Stimulated activated naive CD8-positive, alpha-beta T cell treated with anti-CD3 and anti-CD28 coated beads, Interleukin-15, Interleukin-2, amounts not matched to agents 100 U/mL and 50 U/mL, for 24 hours (primary cell): ENCODE data around the gene TMEM258.

Experiments used
- ATAC-seq: fragments of 150-1000 bp; cut with Tn5 transposase; one replicate; pipeline ENCODE4 v1.10.0; 2021
- DNase-seq: peaks from one replicate; pipeline ENCODE4 v3.0.0; 2021

Gene TMEM258

DNA sequence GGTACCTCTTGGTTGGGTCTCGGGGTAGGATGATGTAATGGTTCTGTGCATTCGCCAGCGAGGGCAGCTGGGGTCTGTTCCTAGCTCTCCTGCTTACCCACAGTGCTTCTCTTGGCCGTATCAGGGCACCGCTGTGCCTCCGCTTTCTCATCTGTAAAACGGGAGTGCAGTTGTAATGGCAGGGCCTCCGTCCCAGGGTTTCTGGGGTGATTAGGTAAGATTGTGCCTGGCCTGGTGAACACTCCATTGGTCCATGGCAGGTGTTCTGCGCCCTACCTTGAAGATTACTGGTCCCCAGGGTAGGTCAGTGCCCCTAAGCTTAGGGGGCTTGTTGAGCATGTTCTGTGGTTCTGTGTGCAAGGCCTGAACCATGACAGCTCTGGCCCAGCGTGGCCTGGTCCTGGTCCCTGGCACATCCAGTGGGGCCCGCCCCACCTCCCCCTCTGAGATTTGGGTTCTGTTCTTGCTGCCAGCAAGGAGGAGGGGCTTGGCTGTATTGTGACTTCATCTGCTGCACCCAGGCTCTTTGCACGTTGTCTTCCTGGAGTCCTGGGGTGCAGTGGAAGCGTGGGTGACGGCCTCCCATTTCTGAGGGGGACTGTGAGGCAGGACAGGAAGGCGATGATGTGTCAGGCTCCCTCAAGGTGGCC is 35.1 kb downstream of the TMEM258 start:
- DNase-seq (no peak), ATAC-seq (no peak)

DNA sequence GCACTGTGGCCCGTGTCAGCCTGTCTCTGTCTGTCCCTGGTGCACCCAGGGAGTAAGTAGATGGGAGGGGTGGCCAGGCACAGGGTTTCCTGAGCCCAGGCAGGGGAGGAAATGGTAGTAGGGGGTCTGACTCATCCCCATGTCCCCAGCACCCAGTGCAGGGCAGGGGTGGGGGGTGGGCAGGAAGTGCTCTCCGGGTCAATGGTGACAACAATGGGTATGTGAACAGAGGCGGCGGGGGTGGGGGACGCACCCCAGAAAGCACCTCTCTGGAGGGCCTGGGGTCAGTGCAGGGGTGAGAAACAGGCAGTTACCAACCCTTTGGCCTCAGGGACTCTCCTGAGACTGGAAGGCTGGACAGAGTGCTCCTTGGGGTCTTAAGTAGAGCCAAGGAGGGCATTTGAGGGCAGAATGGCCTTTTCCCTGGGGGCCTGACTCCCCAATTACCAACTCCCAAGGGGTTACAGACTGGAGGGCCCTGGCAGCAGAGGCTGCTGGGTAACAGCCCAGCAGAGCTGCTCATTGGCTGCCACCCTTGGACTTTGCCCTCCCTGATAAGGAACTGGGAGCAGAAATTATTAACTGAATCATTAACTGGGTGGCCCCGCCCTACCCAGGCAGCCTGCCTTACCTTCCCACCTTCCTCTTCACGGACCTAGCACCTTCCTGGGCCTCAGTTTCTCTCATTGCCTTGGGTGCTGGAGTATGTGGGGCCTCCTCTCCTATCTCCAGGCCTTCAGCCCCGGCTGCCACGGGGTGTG is 35.8 kb downstream of the TMEM258 start:
- peak; percentile 56 for ATAC-seq
- peak; percentile 32 for DNase-seq

DNA sequence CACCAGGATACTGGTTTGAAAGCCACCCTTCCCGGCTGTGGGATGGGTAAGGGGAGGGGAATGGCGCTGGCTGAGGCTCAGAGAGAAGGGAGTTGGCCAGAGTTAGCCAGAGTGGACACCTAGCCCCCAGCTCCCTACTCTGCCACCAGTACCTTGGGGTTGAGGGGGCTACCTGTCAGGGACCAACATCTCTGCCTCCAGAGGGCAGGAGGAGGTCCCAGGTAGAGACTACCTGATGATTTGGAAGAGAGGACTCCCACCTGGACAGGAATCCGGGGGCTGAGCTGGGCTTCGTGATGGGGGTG is 36.3 kb downstream of the TMEM258 start:
- ATAC-seq (no peak), DNase-seq (no peak)

DNA sequence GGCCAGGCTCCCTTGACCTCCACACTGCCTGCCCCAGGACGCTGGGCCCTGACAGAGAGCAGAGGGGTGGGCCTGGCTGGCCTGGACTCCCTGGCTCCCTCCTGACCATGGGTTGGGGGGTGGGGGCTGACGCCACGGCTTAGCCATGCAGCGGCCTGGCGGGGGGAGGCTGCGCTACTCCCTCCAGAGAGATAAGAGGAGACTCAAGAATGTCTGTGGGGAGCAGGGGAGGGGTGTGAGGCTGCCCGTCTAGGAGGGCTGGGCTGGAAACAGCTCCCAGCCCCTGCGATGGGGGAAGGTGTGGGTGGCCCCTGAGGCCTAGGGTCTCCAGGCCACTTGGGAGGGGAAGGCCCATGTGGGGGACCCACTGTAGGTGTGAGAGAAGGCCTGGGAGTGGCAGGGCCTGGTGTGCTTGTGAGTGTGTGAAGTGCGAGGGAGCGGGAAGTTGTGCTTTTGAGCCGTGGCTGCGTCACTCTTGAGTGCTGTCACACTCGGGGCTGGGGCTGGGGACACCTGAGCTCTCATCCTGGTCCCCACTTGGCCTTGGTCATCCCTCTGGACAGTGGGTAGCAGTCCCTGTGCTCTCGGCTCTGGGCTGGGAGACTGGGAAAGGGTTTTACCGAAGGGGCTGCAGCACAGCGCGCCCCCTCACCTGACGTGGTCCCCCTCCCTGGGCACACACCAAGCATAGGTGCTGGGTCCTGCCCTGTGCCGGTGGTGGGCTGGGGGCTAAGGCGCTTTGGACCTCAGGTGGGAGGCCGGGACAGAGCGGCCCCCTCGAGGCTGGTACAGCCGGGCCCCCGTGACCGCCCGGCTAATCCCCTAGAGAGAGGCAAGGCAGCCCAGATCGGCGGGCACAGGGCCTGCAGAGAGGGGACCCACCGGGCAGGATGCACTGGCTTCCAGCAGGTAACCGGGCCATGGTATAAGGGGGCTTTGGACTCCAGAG is 37.6 kb downstream of the TMEM258 start:
- ATAC-seq (no peak), DNase-seq (no peak)

DNA sequence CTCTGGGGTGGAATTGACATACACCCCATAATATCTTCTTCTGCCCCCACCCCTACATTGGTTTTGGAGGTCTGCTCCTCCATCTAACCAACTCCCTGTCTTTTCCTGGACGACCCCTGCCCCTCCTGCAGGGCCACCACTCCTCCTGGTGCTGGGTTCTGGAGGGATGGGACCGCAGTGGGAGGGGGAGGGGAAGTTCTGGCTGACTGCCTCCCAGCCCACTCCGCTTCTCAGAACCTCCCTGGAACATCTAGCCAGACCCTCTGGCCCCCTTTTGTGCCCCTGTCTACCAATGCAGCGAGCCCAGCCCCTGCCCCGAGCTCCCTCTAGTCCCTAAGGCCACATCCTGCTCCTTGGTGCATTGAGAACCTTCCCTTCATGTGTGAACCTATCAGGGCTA is 38.7 kb downstream of the TMEM258 start:
- ATAC-seq (no peak), DNase-seq (no peak)

DNA sequence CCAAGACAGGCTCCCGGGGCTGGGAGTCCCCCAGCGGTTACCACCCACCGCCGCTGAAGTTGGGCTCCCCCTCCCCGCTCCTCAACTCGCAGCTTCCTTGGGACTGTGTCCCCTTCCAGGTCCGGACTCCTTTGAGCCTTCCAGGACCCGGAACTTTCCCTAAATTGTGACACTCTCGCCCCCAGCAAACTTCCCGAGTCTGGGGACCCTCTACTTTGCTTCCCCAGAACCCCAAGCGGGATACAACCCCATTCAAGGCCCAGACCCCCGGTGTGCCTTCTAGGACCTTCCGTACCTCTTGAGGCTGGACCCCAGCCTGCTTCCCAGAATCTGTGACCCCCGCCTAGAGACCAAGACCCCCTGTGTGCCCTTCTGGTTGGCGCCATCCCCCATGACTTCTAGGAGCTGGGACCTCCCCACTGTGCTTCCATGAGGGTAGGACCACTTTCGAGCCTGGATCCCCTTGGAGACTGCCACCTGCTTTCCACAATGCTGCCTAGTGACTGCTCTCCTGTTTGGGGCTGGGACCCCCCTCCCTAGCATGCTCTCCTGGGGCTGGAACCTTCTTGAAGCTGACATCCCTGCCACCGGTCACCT is 39.4 kb downstream of the TMEM258 start:
- ATAC-seq, result no peak
- DNase-seq, result no peak

DNA sequence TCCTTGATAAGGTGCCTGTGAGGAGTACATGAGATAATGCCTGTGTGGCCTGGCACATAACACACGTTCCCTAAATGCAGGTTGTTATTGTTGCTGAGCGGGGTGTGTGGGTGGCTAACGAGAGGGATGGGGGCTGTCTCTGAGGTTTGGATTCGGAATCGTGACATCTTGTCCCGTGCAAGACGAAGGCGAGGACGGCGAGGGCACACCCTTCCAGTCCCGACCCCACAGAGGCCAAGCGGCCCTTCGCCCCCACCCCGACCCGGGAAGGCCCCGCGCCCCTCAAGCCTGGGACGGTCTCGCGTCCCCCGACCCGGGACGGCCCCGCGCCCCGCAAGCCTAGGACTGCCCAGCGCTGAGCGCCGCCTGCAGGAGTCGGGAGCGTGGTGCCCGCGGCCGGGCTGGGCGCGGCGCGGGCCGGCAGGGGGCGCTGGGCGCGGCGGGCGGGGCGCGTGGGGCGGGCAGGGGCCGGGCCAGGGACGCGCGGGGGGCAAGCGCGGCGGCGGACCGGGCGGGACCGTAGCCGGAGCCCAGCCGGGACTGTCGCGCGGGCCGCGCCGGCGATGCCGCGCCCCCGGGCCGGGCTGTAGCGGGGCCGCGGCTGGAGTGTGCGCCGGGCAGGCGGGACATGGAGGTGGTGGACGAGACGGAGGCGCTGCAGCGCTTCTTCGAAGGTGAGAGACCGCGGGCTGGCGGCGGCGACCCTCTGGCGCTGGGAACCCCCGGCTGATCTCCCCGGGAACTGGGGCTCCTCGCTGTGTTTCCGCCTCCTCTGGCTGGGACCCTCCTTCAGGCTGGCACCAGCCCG is 40.1 kb downstream of the TMEM258 start, which contains the start of gene MYRF:
TSS of gene MYRF (plus strand) at position 520 of the 808 bp plus-strand sequence. CDS start at position 629, 109 bp downstream.
- ATAC-seq, result peak; percentile 76
- DNase-seq, result peak; percentile 77

DNA sequence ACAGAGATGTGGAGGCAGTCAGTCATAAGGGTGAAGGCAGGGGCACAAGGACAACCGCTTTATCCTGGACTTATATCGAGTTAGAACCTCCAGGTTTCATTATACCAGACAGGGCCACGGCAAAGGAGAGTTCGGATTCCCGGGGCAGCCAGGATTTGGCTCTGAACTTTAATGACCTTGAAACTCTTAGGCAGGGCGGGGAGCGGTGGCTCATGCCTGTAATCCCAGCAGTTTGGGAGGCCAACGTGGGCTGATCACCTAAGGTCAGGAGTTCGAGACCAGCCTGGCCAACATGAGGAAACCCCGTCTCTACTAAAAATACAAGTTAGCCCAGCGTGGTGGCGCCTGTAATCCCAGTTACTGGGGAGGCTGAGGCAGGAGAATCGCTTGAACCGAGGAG is 41.0 kb downstream of the TMEM258 start:
- DNase-seq (no peak), ATAC-seq (no peak)

DNA sequence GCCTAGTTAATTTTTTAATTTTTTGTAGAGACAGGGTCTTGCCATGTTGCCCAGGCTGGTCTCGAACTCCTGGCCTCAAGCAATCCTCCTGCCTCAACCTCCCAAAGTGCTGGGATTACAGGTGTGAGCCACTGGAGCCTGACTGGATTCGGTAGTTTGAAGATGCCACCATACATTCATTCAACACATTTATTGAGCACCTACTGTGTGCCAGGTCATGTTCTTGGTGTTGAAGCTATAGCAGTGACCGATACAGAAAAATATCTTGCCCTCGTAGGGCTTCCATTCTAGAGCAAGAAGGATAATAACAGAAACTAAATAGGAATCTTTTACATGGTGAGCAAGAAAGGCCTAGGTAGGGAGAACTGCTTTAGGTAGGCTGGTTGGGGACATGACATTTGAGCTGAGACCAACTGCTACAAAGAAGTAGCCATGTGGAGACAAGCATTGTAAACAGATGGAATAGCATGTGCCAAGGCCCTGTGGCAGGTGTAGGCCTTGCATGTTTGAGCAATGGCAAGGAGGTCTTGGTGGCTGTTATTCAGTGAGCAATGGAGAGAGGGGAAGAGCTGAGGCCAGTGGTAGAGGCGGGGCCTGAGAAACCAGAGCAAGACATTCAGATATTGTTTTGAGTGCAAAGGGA is 41.6 kb downstream of the TMEM258 start:
- ATAC-seq (no peak), DNase-seq (no peak)

DNA sequence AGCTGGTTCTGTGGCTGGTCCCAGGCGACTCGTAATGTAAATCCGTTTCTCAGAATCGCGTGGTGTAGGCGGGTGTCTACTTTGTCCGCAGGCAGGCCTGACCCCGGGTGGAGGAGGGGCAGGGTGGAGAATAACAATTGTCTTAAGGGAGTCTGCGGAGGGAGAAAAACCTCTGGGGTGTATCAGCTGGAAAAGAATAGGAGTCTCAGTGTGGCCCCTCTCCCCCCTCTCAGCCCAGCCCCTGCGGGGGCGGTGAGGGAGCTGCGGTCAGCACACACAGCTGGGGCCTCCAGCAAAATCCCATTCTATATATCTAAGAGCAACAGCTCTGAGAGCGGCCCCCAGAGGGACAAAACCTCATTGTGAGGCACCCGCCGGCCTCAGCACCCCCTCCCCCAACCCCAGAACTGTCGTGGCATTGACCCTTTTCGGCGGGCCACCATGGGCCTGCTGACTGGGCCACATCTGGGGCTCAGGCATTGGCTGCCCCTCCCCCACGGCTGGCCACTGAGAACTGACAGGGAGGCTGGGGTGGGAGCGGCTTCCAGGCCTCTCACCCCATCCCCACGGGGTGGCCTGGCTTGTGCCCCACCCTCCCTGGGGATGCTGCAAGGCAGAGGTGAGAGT is 42.7 kb downstream of the TMEM258 start:
- DNase-seq (no peak), ATAC-seq (no peak)

DNA sequence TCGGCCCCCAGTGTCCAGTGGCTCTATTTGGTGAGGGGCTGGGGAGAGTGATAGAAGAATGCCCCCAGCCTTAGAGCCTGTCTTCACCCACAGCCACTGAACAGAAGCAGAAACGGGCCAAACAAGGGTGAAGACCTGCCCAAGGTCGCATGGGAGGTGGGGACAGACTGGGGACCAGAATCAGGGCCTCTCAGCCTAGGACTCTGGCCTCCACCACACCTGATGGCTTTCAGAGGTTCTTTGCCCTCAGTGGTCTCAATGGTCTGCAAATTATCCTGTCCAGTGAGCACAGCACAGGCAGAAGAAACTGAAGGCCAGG is 44.5 kb downstream of the TMEM258 start:
- DNase-seq (no peak), ATAC-seq (no peak)

DNA sequence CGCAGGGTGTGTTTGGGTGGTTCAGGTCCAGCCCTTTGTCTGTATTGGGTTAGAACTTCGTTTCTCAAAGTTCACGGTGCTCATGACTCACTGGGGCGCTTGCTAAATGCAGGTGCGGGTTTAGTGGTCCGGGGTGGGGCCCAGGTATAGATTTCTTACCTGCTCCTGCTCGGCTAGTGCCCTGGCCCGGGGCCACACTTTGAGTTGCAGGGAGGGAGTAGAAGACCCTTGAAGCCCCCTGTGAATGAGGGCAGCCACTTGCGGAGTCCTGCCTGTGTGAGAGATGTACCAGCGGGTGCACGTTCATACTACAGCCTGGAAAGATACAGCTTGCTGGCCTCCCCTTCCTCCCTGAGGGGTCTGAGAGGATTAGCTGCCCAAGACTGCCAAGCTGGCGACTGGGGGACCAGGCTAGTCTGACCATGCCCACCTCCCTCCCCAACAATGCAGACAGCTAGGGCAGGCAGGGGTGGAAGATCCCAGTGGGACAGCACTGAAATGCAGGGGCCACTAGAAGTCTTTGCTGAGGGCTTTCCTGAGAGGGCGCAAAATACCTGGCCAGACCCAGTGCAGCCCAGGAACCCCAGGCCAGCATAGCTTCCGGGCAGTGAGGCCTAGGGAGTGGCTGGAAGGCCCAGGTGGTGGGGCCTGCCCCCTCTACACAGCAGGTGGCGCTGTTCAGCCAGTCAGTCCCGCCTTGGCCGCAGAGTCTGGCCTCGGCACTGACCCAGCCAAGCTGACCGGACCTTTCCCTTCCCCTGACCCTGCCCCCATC is 45.0 kb downstream of the TMEM258 start:
- ATAC-seq (no peak), DNase-seq (peak; percentile 68)

DNA sequence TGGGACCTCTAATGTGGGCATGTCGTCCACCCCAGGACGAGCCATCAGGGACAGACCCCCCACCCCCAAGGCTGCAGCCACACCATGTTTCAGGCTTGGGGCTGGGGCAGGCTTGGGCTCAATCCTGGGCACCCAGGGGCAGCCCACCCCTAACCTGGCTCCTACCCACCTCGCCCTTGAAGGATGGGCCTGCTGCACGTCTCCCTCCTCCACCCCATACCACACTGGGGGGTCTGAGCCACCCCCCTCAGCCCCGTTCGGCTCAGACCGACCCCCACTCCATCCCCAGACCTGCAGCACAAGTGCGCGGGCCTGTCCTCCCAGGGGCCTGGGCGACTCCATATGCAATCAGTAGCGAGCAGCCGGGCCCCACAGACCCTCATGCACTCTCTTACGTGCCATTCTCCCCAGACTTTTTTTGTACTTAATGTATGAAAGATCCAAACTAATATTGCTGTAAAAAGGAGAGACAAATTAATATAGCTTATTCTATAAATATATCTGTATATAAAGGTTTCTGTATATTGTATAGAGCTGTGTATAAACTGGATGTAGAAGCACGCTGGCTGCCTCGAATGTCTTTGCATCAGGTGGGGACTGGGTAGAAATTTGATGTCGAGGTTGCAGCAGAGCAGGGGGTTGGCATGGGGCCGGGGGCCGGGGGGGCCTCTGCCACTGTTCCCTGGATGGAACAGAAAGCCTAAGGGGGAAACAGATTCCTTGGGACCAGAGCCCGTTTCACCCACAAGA is 45.8 kb downstream of the TMEM258 start:
- ATAC-seq (no peak), DNase-seq (no peak)

DNA sequence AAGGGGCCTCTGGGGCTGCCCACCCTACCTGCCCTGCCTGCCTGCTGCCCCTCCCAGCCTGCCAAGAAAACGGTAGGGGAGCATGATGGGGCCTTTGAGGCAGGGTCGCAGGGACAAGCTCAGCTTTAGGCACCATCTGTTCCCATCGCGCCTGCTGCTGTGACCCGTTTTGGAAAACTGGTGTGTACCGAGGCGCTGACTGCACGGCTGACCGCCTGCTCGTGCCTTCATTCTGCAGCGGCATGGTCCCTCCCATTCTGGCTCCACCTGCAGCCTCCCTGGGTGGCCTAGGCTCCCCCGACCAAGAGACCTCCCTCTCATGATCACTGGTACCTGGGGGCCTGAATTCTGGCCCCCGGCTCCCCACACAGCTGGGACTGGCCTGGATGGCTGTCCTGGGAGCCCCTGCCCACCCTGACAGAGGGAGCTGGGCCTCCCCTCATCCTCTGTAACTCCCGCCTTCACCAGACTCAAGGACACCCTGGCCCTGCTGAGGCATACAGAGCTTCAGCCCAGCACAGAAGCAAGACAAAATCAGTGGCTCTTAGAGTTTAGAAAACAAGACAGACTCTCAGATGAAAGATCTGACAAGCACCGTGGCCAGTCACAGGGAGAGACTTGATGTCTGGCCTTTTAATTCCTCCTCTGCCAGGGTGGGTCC is 46.5 kb downstream of the TMEM258 start:
- DNase-seq (no peak), ATAC-seq (no peak)

DNA sequence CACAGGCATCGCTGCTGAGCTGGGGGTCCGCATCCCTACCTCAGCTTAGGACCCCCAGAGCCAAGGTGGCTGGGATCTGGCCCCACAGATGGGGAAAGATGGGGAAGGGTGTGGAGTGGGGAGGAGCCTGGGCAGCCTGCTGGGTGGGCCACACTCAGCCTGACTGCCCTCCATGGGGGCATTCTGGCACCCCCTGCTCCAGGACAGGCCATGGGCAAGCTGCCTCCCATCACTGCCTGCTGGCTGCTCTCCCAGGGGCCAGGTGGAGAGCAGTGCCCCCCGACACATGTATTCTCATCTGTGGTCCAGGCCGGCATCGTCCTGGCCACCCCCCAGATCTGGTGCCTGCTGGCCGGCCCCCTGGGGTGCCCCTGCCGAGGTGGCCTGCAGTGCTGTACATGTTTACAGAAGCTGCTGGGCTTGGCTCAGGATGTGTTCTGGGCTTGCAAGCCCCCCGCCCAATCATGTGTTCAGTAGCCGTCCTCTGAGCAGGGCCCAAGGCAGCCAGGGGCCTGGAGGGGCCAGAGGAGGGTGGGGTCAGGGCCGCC is 47.7 kb downstream of the TMEM258 start:
- no peak for ATAC-seq
- no peak for DNase-seq

DNA sequence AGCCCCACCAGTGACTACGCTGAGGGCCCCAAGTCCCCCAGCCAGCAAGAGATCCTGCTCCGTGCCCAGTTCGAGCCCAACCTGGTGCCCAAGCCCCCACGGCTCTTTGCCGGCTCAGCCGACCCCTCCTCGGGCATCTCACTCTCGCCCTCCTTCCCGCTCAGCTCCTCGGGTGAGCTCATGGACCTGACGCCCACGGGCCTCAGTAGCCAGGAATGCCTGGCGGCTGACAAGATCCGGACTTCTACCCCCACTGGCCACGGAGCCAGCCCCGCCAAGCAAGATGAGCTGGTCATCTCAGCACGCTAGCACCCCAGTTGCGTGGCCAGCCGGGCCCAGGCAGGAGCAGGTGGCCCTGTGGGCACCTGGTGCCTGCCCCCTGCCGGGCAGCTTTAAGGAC is 48.2 kb downstream of the TMEM258 start:
- no peak for ATAC-seq

DNA sequence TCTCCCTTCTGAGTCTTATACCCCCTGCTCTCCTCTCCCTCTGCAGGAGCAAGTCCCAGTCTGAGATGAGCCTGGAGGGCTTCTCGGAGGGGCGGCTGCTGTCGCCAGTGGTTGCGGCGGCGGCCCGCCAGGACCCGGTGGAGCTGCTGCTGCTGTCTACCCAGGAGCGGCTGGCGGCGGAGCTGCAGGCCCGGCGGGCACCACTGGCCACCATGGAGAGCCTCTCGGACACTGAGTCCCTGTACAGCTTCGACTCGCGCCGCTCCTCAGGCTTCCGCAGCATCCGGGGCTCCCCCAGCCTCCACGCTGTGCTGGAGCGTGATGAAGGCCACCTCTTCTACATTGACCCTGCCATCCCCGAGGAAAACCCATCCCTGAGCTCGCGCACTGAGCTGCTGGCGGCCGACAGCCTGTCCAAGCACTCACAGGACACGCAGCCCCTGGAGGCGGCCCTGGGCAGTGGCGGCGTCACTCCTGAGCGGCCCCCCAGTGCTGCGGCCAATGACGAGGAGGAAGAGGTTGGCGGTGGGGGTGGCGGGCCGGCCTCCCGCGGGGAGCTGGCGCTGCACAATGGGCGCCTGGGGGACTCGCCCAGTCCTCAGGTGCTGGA is 48.8 kb downstream of the TMEM258 start:
- ATAC-seq (no peak), DNase-seq (no peak)

More for the DNA sequence above, 48.2 kb downstream of the TMEM258 start:
- DNase-seq, result no peak

DNA sequence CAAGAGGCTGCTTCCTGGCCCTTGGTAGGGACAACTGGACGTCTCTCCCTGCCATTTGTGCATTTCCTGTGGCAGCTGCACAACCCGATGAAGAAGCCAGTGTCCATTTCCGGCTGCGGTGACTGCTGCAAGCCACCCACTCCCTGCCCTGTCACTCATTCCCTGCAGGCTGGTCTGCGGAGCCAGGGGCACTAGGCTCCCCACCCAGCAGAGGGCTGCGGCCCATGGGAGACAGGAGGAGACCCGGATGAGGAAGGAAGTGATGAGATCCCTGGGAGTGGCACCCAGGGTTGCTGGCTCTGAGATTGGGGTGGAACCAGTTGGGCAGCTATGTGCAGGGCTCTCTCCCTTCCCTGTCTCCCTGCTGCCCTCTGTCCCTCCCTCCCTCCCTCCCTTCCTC is 50.0 kb downstream of the TMEM258 start:
- ATAC-seq, result no peak
- DNase-seq, result no peak
